Measurements from ENCODE around the gene DDX39B.

GRCh38 chr6:31525553-31525931, 16.3 kb downstream of the DDX39B start:
- TF ChIP-seq POLR2A (IDR thresholded peaks at IDR 0.05), result no peak
- no peak for TF ChIP-seq CTCF (IDR thresholded peaks at IDR 0.05)
